ENCODE data around the gene PRKAR1B. TPM values are rescaled to one million over a fixed set of nuclear protein-coding genes. Genes with fewer than 3 reads are reported as not detected.
A peak's percentile ranks its signal among the peaks of the same experiment; 100 is the strongest.

Gene PRKAR1B
- total RNA-seq, 2 donors from 2014 or later: 33.5 to 43.2 TPM

- H3K4me1 Mint-ChIP-seq: no peaks in the 10 kb centered on the region
- TF ChIP-seq, protein P1, sequence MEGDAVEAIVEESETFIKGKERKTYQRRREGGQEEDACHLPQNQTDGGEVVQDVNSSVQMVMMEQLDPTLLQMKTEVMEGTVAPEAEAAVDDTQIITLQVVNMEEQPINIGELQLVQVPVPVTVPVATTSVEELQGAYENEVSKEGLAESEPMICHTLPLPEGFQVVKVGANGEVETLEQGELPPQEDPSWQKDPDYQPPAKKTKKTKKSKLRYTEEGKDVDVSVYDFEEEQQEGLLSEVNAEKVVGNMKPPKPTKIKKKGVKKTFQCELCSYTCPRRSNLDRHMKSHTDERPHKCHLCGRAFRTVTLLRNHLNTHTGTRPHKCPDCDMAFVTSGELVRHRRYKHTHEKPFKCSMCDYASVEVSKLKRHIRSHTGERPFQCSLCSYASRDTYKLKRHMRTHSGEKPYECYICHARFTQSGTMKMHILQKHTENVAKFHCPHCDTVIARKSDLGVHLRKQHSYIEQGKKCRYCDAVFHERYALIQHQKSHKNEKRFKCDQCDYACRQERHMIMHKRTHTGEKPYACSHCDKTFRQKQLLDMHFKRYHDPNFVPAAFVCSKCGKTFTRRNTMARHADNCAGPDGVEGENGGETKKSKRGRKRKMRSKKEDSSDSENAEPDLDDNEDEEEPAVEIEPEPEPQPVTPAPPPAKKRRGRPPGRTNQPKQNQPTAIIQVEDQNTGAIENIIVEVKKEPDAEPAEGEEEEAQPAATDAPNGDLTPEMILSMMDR (conservative IDR thresholded peaks at IDR 0.05): no peak
- H3K36me3 ChIP-seq (ENCODE audit: control insufficient read depth, insufficient read depth, low read length): peaks cover 13% of the 10 kb centered on the region
- WGBS, 2 experiments (ENCODE audit: insufficient coverage in 1 of 2, insufficient read length in 1 of 2): 96 to 97% methylated on average over 22 of the region's 22 CpGs
- no peak for DNase-seq
- H3K4me3 ChIP-seq (ENCODE audit: low read length): no peak overlapping the region
- H3K4me3 Mint-ChIP-seq: no peak overlapping the region
- H3K27ac ChIP-seq (ENCODE audit: low read depth, low read length): no peak overlapping the region
- no peak overlapping the region for H3K27ac Mint-ChIP-seq
- H3K4me1 ChIP-seq (ENCODE audit: control insufficient read depth, insufficient read depth, low read length): no peaks in the 10 kb centered on the region
- no peaks in the 10 kb centered on the region for H3K27me3 ChIP-seq (ENCODE audit: control insufficient read depth, insufficient read depth, low read length, poor library complexity, severe bottlenecking)
- H3K27me3 Mint-ChIP-seq (ENCODE audit: insufficient read depth): no peaks in the 10 kb centered on the region
- no peak overlapping the region for H3K9ac ChIP-seq (ENCODE audit: extremely low read depth, low read length, poor library complexity, severe bottlenecking)
- peaks cover 44% of the 10 kb centered on the region for H3K9me3 Mint-ChIP-seq
- peaks cover 66% of the 10 kb centered on the region for H3K36me3 Mint-ChIP-seq (ENCODE audit: low read depth)
- H3K9me3 ChIP-seq (ENCODE audit: control insufficient read depth, low read length): peaks cover 7% of the 10 kb centered on the region
Measured at GRCh38 chr7:693280-693679, 33.8 kb downstream of the PRKAR1B start.

- no peaks in the 10 kb centered on the region for H3K4me1 ChIP-seq (ENCODE audit: control insufficient read depth, insufficient read depth, low read length)
- peaks cover 23% of the 10 kb centered on the region for H3K9me3 ChIP-seq (ENCODE audit: control insufficient read depth, low read length)
- DNase-seq: peak; percentile 29
- TF ChIP-seq, protein P1 (conservative IDR thresholded peaks at IDR 0.05): no peak
- Mint-ChIP-seq H3K9me3 (peaks cover 59% of the 10 kb centered on the region), H3K4me1 (no peaks in the 10 kb centered on the region), H3K4me3 (no peak overlapping the region), H3K27me3 (ENCODE audit: insufficient read depth) (no peaks in the 10 kb centered on the region), H3K36me3 (ENCODE audit: low read depth) (peaks cover 69% of the 10 kb centered on the region), H3K27ac (no peak overlapping the region)
- peaks cover 13% of the 10 kb centered on the region for H3K36me3 ChIP-seq (ENCODE audit: control insufficient read depth, insufficient read depth, low read length)
- no peak overlapping the region for H3K4me3 ChIP-seq (ENCODE audit: low read length)
- H3K27me3 ChIP-seq (ENCODE audit: control insufficient read depth, insufficient read depth, low read length, poor library complexity, severe bottlenecking): no peaks in the 10 kb centered on the region
- WGBS, 2 experiments (ENCODE audit: insufficient coverage in 1 of 2, insufficient read length in 1 of 2): 94% methylated on average over 22 to 25 of the region's 25 CpGs
- no peak overlapping the region for H3K27ac ChIP-seq (ENCODE audit: low read depth, low read length)
- H3K9ac ChIP-seq (ENCODE audit: extremely low read depth, low read length, poor library complexity, severe bottlenecking): no peak overlapping the region
Measured at GRCh38 chr7:691361-692045, 35.6 kb downstream of the PRKAR1B start.

GRCh38 chr7:690478-691360, 36.4 kb downstream of the PRKAR1B start:
- Histone ChIP-seq H3K36me3 (ENCODE audit: control insufficient read depth, insufficient read depth, low read length) (peaks cover 13% of the 10 kb centered on the region), H3K9me3 (ENCODE audit: control insufficient read depth, low read length) (peaks cover 31% of the 10 kb centered on the region), H3K4me3 (ENCODE audit: low read length) (no peak overlapping the region), H3K27me3 (ENCODE audit: control insufficient read depth, insufficient read depth, low read length, poor library complexity, severe bottlenecking) (no peaks in the 10 kb centered on the region), H3K9ac (ENCODE audit: extremely low read depth, low read length, poor library complexity, severe bottlenecking) (no peak overlapping the region), H3K27ac (ENCODE audit: low read depth, low read length) (no peak overlapping the region), H3K4me1 (ENCODE audit: control insufficient read depth, insufficient read depth, low read length) (no peaks in the 10 kb centered on the region)
- peaks cover 72% of the 10 kb centered on the region for H3K36me3 Mint-ChIP-seq (ENCODE audit: low read depth)
- H3K4me1 Mint-ChIP-seq: no peaks in the 10 kb centered on the region
- no peak overlapping the region for H3K27ac Mint-ChIP-seq
- H3K27me3 Mint-ChIP-seq (ENCODE audit: insufficient read depth): no peaks in the 10 kb centered on the region
- peaks cover 66% of the 10 kb centered on the region for H3K9me3 Mint-ChIP-seq
- 96% methylated on average over 20 to 27 of the region's 27 CpGs for WGBS, 2 experiments (ENCODE audit: insufficient coverage in 1 of 2, insufficient read length in 1 of 2)
- TF ChIP-seq, protein P1 (conservative IDR thresholded peaks at IDR 0.05): no peak
- no peak overlapping the region for H3K4me3 Mint-ChIP-seq
- DNase-seq: peak; percentile 14

Data from endodermal cell (in vitro differentiated cells).